Eye (tissue), 1 donor: ENCODE measurements around the gene MIEF2.

Experiments used
- DNase-seq: peaks from one replicate; pipeline ENCODE4 v3.0.0-alpha.2; 2015

Gene MIEF2

DNA sequence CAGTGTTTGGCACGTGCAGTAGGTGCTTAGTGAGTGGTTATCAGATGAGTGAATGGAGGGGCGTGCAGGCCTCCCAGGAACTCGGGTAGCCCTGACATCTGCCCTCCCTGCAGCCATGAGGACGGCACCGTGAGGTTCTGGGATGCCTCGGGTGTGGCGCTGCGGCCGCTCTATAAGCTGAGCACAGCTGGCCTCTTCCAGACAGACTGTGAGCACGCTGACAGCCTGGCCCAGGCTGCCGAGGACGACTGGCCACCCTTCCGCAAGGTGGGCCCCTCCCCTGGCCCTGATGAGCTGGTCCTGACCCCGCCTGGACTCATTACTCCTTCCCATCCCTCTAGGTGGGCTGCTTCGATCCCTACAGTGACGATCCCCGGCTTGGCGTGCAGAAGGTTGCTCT is 24.0 kb upstream of the MIEF2 start:
- no peak for DNase-seq

DNA sequence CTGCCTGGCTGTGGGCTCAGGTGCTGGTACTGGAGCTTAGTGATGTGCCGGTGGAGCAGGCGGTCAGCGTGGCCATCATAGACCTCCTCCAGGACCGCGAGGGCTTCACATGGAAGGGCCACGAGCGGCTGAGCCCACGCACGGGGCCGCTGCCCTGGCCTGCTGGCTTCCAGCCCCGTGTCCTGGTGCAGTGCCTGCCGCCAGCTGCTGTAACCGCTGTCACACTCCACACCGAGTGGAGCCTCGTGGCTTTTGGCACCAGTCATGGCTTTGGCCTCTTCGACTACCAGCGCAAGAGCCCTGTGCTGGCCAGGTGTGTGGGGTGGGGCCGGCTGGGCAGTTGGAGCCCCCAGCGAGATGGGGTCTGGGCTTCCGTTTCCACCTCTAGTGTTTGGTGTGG is 23.0 kb upstream of the MIEF2 start:
- DNase-seq: no peak

DNA sequence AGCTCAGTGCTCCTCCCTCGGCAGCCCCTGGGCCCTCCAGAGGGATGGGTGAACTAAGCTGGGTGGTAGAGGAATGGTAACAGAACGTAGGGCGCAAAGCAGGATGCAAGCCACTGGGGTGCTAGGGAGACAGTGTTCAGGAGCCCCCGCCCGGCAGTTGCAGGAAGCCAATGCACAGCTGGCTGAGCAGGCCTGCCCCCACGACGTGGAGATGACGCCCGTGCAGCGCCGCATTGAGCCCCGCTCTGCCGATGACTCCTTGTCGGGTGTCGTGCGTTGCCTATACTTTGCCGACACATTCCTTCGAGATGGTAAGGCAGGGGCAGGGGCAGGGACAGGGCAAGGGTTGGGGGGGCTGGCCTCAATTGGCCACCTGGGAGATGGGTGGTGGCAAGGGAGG is 22.2 kb upstream of the MIEF2 start:
- DNase-seq: no peak

DNA sequence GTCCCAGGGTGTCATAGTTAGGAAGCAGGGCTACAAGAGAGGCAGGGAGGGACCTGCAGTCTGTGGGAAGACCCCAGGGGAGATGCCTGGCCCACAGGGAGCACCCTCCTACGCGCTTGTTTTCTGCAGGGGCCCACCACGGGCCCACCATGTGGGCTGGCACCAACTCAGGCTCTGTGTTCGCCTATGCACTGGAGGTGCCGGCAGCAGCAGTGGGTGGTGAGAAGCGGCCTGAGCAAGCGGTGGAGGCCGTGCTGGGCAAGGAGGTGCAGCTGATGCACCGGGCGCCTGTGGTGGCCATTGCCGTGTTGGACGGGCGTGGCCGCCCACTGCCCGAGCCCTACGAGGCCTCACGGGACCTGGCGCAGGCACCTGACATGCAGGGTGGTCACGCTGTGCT is 20.0 kb upstream of the MIEF2 start:
- no peak for DNase-seq

DNA sequence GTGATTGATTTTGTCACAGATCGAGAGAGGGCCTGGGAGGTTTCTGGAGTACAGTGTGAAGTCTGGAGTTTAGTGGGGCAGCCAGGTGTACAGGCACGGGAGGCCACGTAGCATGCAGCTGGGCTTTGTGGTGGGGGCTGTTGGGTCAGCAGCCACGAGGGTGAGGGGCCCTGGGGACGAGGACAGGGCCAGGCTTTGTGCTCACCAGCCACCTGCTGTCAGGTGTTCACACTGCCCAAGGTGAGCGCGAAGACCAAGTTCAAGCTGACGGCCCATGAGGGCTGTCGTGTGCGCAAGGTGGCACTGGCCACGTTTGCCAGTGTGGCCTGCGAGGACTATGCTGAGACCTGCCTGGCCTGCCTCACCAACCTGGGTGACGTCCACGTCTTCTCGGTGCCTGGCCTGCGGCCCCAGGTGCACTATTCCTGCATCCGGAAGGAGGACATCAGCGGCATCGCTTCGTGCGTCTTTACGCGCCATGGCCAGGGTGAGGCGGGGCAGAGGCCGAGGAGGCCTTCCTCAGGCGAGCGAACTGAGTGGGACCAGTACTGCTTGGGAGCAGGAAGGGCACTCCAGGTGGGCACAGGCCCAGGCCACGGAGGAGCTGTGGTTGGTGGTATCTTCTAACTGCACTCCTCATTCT is 19.1 kb upstream of the MIEF2 start:
- no peak for DNase-seq

DNA sequence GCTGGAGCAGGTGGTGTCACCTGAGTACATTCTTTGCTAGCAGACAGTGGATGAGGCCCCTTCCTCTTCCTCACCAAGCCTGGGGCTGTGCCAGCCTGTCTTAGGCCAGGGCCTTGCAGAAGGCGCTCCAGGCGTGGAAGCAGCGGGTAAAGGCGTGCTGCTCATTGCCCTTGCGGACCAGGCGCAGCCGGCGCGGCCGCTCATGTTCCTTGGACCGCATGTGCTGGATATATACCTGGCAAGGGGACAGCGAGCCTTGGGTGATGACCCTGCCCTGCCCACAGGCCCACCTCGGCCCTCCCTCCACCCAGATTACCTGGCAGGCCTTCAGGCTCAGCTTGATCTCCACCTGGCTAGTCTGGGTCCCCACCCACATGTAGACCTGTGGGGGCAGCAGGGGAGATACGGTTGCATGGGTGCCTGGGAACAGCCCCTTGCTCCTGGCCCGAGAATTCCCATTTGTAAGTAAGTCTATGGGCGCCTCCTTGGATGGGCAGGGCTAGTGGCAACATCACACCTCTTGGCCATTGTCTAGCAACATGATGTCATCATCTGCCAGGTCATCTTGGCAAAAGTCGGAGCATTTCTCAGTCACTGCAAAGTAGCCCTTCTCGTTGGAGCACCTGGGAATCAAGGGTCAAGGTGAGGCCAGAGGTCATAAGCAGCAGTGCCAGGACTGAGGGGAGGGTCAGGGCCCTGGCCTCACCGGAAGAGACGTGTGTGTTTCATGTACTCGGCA is 15.3 kb upstream of the MIEF2 start:
- DNase-seq: no peak

DNA sequence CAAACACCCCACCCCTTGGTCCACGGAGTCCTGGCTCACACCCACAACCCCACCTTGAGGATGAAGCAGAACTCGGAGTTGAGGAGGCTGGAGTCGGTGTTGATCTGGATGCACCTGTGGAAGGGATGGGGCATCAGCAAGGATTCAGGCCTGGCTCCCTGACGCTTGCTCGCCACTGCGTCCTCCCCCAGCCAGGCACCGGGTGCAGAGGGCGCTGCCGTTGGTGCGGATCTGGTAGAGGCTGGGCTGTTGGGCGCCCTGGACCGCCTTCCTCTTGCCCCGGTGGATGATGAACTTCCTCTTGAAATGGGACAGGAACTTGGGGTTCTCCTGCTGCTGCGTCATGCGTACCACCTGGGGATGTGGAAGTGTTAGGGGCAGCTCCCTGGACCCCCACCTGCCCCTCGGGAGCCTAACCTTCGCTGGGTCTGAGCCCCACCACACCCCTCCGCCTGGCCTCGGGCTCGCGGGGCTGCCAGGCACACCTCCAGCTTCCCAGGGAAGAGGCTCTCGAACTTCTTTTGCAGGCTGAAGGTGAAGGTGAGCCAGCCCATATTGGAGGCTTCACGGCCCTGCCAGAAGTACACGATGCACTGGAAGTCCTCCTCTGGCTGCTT is 14.2 kb upstream of the MIEF2 start:
- no peak for DNase-seq

DNA sequence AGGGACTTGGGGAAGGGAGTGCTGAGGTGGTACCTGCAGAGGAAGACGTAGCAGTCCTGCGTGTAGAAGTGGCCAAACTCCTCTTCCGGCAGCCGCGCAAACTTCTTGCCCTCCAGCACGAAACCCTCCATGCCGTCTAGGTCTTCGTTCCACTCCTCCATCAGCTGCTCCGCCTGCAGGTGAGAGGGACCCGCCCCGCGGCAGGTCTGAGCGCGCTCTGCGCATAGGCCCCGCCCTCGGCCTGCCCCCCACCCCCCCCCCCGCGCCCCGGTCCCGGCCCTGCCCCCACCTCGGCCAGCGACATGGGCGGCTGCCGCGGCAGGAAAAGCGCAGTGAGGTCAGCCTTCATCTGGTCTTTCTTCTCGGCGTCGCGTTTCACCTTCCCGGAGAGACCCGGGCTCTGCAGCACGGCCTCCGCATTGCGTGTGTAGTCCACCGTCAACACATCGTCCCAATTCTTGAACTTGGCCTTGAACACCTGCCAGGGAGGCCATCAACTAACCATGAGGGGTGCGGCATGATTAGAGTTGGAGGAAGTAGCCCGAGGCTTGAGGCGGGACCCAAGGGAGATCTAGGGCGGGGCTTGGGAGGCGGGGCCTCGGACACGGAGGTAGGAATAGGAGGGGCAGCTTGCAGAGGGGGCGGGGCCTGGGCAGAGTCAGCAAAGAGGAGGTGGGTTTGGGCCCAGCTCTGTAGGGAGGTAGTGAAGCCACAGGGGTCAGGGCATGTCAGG is 13.4 kb upstream of the MIEF2 start:
- DNase-seq: peak; percentile 70

DNA sequence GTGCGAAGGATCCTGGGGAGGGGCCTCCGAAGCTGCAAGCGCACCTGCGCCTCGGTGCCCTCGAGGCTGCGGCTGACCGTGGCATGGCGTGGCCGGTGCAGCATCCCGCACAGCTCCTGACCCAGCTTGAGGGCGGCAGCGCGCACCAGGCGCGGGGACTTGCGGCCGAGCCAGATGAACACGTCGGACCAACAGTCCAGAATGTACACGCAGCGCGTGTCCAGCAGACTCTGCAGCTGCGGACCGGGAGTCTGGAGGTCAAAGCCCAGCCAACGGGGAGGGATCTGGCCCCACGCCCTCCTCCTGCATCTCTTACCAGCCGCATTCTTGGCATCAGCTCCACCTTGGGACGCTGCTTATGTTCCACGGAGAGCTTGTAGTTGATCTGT is 12.9 kb upstream of the MIEF2 start:
- no peak for DNase-seq

DNA sequence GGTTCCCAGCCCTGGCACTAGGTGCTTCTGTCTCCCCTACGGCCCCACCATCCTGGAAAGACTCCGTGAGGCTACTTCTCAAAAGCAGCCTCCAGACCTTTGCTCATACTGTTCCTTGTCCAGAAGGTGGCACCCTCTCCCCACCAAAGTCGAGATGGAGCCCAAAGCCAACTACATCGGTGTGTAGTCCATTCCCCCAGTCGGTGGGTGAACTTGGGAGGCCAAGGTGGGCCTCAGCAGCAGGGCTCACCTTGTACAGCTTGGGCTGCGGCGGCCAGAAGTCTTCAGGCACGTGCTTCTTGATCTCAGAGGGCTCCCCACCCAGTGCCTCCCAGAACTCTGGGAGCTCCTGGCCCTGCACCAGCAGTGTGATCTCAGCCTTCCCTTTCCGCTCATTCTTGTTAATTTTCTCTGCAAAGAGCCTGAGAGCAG is 12.1 kb upstream of the MIEF2 start:
- peak; percentile 91 for DNase-seq

DNA sequence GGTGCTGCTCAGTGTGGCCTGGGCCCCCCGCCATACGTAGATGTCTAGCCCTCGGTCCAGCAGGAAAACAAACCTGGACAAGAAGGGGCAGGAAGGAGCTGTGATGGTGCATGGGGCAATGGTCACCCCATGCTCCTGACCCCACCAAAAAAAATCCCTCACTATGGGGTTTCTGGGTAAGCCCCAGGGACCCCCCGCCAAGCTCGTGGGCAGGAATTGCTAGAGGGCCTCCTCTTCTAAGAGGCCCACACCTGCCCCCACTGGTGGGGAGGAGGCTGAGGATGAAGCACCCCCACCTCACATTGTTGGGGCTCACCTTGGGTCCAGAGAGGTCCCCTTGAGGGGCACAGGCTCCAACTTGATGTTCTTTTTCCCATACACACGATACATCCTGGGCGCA is 11.7 kb upstream of the MIEF2 start:
- no peak for DNase-seq

DNA sequence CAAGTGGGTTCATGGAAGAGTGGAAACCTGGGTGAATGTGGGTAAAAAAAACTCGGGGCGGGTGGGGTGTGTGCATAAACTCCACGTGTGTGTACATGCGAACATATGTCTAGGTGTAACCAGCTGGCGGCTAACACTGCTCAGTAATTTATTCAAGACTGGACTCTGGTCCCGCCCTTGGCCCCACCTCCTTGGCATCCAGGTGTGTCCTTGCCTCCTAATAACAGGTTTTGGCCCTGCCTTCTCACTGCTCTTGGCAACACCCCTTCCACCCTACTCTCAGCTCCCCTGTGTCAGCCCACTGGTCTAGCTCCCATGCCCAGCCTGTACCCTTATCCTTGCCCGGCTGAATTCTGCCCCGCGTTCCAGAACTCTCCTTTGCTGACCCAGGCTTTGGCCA is 10.2 kb upstream of the MIEF2 start:
- DNase-seq: no peak

DNA sequence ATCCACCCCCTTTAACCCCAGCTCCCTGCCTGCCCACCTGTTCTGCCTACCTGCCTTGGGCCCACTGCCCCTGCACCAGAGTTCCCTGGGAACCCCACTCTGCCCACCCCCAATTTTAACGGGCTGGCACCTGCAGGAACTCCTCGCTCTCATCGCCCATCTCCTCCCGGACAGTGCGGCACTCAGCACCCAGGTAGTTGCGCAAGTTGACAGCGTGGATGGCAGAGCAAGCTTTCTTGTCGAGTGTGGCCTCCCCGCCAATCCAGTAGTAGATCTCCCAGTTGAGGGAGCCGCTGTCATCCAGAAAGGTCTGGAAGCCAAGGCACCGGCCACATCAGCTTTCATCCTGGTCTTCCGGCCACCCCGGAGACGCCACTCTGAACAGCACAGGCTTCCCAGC is 9.8 kb upstream of the MIEF2 start:
- DNase-seq: no peak

DNA sequence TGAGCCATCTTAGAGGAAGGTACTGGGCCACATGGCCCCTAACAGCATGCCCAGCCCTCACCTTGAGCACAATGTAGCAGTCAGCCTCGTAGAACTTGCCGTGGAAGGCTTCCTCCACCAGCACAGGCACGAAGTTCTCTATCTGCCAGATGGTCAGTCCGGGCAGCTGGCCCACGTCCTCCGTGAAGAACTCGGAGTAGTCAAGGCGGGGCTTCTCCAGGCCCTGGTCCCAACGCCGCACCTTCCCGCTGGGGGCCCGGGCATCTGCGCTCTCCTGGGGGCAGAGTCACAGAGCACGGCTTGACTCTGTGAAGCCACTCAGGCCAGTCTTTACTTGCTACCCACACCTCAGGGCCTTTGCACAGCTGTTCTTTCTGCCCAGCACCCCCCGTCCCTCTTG is 9.3 kb upstream of the MIEF2 start:
- DNase-seq: no peak

DNA sequence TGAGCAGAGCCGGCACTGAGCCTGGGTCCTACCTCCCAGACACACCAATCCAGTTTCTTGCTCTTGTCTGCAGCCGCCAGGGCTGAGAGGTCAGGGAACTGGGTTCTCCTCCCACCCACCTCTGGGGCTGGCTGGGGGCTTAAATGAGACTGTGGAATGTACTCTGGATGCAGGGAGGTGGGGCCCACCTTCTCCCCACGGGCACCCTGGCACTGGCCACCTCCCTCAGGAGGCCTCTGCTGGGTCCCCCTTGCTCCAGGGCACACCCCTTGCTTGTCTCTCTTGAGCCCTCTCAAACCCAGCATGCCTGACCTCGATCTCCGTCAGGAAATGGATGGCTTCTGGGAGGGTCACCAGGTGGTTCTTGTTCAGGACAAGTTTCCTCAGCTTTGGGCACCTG is 8.3 kb upstream of the MIEF2 start:
- DNase-seq: no peak

DNA sequence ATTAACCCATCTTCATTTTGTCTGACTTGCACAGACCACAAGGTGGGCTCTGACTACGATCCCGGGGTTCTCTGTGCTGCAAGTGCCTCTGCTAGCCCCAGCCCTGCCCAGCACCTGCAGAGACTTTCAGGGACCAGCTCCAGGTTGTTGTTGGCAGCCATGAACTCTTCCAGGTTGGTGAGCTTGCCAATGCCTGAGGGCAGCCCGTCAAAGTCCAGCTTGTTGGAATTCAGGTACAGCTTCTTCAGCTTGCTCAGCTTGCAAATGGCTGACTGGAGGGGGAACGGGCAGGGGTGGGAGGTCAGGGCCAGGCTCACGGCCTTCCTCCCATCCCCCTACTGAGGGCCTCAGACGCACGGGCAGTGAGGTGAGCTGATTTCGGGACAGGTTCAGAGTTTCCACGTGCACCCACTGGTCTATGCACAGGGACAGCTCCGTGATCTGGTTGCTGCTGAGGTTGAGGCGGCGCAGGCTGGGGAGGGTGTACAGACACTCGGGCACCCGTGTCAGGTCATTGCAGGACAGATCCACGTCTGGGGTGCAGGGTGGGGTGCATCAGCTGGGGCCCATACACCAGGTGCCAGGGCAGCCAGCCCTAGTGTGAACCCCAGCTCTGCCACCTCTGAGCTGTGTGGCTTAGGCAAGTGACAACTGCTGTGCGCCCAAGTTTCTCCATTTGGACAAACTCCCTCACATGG is 7.1 kb upstream of the MIEF2 start:
- no peak for DNase-seq

DNA sequence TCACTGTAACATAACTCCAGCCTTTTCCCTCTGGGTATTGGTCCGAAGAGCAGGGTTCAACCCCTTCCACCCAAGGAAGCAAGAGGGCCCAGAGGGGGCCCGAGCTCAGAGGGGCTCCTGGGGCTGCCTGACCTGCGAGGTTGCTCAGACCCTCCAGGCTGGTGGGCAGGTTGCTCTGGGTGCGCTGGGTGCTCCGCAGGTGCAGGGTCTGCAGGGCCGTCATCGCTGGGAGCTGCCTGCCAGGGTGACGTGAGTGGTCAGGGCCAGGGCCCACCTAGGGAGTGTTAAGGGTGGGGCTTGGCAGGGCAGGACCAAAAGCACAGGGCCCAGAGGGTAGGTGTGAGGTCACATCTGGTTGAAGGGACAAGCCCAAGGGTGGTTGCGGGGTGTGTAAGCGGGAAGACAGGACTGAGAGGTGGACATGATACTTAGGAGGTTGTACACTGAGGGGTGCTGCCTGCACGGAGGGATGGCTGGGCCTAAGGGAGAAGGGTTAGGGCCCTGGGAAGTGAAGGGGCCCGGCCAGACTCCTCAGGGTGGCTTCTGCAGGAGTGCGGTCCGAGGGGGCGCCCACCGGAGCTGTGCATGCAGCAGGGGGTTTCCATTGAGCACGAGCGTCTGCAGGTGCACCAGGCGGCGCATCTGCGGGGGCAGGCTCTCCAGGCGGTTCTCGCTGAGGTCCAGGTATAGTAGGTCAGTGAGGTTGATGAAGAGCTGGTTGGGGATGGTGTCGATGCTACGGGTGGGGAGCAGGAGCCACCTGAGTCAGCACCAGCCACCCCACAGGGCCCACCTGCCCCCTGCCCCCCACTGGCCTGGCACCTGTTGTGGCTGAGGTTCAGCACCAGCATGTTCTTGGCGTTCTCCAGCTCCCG is 6.3 kb upstream of the MIEF2 start:
- DNase-seq: no peak

DNA sequence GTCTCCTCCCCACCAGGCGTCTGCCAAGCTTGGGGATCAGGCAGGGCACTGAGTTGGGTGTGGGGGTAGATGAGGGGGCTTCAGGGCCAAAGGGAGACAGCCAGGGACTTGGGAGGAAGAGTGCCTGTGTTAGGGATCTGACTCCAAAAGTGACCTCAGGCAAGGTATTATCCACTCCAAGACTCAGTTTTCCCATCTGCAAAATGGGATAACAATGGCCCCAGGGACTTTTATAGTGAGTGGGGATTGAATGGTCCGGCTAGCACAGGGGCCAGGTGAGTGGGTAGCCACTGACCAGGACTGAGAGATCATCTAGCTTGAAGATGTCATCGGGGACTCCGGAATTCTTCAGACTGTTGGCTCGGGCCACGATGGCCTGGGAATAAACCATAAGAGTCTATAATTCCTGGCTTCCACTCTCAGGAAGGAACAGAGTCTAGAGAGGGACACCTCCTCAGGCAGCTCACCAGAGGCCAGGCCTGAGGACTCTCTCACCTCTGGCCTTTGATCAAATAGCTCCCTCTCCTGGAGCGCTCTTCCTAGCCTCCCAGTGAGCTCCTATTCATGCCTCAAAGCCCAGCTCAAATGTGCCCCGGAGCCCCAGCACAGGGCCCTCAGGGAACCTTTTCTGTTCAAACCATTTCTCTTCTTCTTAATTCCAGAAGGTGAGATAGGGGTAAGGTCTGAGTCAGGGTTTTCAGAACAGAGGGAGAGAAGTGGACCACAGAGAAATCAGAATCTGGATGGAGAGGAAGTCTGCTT is 5.4 kb upstream of the MIEF2 start:
- no peak for DNase-seq

DNA sequence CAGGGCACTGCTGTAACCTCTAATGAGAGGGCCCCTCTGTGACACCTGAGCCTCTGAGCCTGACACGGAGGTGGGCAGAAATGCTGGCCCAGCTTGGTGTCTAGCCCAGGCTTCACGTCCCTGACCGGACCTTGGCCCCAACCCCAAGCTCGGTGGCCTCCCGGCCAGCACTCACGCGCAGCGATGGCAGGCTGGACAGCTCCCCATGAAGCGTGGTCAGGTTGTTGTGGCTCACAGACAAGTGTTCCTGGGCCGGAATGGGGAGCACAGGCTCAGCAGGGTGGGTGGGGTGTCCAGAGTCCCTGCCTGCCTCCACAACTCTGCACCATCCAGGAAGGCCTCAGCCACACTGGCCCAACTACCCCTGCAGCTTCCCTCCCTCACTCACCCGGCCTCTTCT is 4.1 kb upstream of the MIEF2 start:
- DNase-seq: no peak

DNA sequence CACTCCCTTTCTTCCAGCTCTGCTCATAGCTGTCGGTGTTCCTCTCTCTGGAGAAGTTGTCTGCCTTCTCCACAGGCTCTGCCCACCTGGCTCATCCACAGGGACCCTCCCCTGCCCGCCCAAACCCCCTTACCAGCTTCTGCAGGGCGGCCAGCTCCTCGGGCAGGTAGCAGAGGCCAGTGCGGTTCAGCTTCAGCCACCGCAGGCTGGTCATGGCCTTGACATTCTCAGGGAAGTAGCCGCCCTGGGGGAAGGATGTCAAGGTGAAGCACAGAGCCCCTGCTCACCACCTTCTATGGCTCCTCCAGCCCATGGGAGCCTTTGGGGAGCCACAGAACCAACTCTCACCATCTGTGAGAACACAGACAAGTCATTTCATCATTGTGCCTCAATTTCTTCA is 3.7 kb upstream of the MIEF2 start:
- DNase-seq: no peak

DNA sequence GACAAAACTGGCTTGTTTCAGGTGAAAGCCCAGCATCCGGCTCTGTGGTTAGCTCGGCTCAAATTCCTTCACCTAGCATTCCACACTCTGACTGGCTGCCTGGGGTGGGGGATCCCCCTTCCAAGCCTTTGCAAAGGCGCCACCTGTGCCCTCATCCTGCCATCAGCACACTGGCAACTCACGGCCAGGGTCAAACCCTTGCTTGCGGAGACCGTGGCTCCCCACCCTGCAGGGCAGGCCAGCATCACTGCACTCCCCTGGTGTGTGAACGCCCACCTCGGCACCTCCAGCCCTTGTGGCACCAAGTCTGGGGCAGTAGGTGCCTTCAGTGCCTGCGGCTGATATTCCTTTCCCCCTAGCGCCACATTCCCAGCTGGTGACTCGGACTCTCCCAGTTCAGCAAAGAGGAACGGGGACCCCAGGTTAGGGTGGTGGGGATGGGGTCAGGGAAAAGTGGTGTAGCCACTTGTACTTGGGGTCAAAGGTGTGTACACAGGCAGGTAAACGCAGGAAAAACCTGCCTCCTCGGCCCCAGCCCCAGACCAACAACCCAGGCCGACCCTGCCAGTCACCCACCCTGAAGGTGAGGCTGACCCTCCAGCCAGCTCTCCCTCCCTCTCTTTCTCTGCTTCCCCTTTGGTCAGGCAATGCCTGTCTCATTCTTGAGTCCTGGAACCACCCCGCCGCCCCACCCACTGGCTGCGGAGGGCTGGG is 3.0 kb upstream of the MIEF2 start:
- DNase-seq: no peak
